Pons (tissue), 1 donor: ENCODE data around the gene PCIF1.
"Not testable (repeated sequence)": the region's sequence is repeated elsewhere in the genome, so short reads cannot be mapped to it uniquely, and the experiment has no call there.

Experiments used
- DNase-seq: peaks from one replicate; pipeline ENCODE4 v3.0.0-alpha.2; 2016; ENCODE audit warnings: low spot score

The PCIF1 gene

GRCh38 chr20:45967551-45968080 lies 33.1 kb downstream of the PCIF1 start:
- DNase-seq: no peak

- DNase-seq: no peak
Measured at GRCh38 chr20:45968081-45968671, 33.7 kb downstream of the PCIF1 start.

GRCh38 chr20:45968801-45969711 lies 34.6 kb downstream of the PCIF1 start:
- DNase-seq: no peak

- DNase-seq: peak; percentile 70
Measured at GRCh38 chr20:45969712-45970634, 35.5 kb downstream of the PCIF1 start.

- DNase-seq: peak; percentile 30
Measured at GRCh38 chr20:45970646-45971424, 36.4 kb downstream of the PCIF1 start.

GRCh38 chr20:45971425-45971674 lies 36.9 kb downstream of the PCIF1 start:
- DNase-seq: no peak

- peak; percentile 95 for DNase-seq
Measured at GRCh38 chr20:45971675-45972499, 37.4 kb downstream of the PCIF1 start, which contains the start of gene ZNF335. TSS of gene ZNF335 (minus strand) at chr20:45972203. CDS start at chr20:45971410, 793 bp downstream.

GRCh38 chr20:45972500-45973183 lies 38.2 kb downstream of the PCIF1 start:
- DNase-seq: no peak

GRCh38 chr20:45974896-45975565 lies 40.5 kb downstream of the PCIF1 start:
- DNase-seq: no peak

- DNase-seq: no peak
Measured at GRCh38 chr20:45975686-45976085, 41.2 kb downstream of the PCIF1 start.

GRCh38 chr20:45976086-45976485 lies 41.6 kb downstream of the PCIF1 start:
- no peak for DNase-seq

- no peak for DNase-seq
Measured at GRCh38 chr20:45981261-45981660, 46.8 kb downstream of the PCIF1 start.

GRCh38 chr20:45983279-45983743 lies 48.8 kb downstream of the PCIF1 start:
- no peak for DNase-seq

GRCh38 chr20:45985573-45985972 lies 51.1 kb downstream of the PCIF1 start:
- DNase-seq: no peak

- DNase-seq: peak; percentile 41
Measured at GRCh38 chr20:45987108-45987780, 52.8 kb downstream of the PCIF1 start.

- DNase-seq: not testable (repeated sequence)
Measured at GRCh38 chr20:45988830-45989229, 54.3 kb downstream of the PCIF1 start.

GRCh38 chr20:45991616-45992015 lies 57.1 kb downstream of the PCIF1 start:
- DNase-seq: no peak

- no peak for DNase-seq
Measured at GRCh38 chr20:45993197-45993951, 58.9 kb downstream of the PCIF1 start.
